Activated naive CD4-positive, alpha-beta T cell treated with anti-CD3 and anti-CD28 coated beads, Interleukin-2, amount 50 U/mL, for 24 hours (primary cell): ENCODE data around the gene TMEM86A.
"Not testable (repeated sequence)": the region's sequence is repeated elsewhere in the genome, so short reads cannot be mapped to it uniquely, and the experiment has no call there.

Experiments used
- H3K27ac Mint-ChIP-seq: one replicate; pipeline ENCODE4 v1.8.0; 2021; ENCODE audit warnings: mild to moderate bottlenecking, mixed read lengths
- H3K27me3 Mint-ChIP-seq: one replicate; pipeline ENCODE4 v1.8.0; 2021; ENCODE audit warnings: mixed read lengths
- H3K36me3 Mint-ChIP-seq: one replicate; pipeline ENCODE4 v1.8.0; 2021; ENCODE audit warnings: mixed read lengths
- H3K4me1 Mint-ChIP-seq: one replicate; pipeline ENCODE4 v1.8.0; 2021; ENCODE audit warnings: mixed read lengths
- H3K4me3 Mint-ChIP-seq: one replicate; pipeline ENCODE4 v1.8.0; 2021; ENCODE audit warnings: mild to moderate bottlenecking, mixed read lengths
- H3K9me3 Mint-ChIP-seq: one replicate; pipeline ENCODE4 v1.8.0; 2021; ENCODE audit warnings: mixed read lengths

Gene TMEM86A

DNA sequence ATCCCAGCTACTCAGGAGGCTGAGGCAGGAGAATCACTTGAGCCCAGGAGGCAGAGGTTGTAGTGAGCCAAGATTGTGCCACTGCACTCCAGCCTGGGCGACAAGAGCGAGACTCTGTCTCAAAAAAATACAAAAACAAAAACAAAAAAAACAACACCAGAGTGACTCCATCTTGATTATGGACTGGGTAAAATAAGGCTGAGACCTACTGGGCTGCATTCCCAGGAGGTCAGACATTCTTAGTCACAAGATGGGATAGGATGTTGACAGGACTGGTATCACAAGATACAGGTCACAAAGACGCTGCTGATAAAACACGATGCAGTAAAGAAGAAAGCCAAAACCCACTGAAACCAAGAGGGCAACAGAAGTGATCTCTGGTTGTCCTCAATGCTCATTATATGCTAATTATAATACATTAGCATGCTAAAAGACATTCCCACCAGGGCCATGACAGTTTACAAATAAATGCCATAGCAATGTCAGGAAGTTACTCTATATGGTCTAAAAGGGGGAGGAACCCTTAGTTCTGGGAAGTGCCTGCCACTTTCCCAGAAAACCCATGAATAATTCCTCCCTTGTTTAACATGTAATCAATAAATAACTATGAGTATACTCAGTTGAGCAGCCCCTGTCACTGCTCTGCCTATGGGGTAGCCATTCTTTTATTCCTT, 7.0 kb upstream of the TMEM86A start:
- not testable (repeated sequence) for H3K36me3 Mint-ChIP-seq, H3K4me3 Mint-ChIP-seq, H3K4me1 Mint-ChIP-seq, H3K27ac Mint-ChIP-seq, H3K27me3 Mint-ChIP-seq, H3K9me3 Mint-ChIP-seq

DNA sequence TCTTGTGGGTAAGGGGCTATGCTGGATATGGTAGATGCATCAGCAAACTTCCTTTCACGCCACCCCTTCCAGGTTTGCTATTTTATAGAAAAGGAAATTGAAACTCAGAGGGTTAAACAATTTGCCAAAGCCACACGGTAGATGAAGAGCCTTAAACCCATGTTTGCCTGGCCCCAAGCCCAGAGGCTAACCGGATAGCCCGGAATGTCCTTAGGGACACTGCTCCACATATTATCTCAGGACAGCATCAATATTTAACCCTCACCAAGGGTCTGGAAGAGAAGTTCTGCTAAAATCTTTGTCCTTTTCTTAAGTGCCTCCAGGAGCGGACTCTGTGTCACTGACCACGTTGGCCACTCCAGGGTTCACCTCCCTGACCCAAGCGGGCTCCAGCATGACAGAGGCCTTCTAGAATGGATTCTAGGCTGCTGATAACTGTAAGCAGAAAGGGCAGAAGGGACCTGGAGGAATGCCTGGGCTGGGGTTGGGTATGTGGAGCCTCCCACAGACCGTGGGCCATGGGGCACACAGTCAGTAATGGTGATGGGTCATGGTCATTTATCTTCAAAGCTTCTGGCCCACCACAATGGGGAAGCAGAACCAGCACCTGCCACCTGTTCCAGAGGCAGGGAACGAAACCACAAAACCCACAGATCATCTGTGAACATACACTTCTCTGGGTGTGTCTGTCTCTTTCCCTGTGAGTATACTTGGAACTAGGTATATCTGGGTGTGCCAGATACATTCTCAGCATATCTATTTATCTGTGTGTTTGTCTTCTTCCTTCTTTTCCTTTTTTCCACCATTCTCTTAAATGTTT, 5.4 kb upstream of the TMEM86A start:
- H3K27ac Mint-ChIP-seq: no peak overlapping the region
- H3K4me1 Mint-ChIP-seq: peaks cover 6% of the 10 kb centered on the region
- H3K4me3 Mint-ChIP-seq: no peak overlapping the region
- no peaks in the 10 kb centered on the region for H3K36me3 Mint-ChIP-seq
- no peaks in the 10 kb centered on the region for H3K27me3 Mint-ChIP-seq
- H3K9me3 Mint-ChIP-seq: no peaks in the 10 kb centered on the region

GRCh38 chr11:18696638-18697225, 1.8 kb upstream of the TMEM86A start:
- Mint-ChIP-seq H3K36me3 (no peaks in the 10 kb centered on the region), H3K27me3 (no peaks in the 10 kb centered on the region), H3K4me3 (no peak overlapping the region), H3K9me3 (no peaks in the 10 kb centered on the region), H3K27ac (peak overlapping the region; percentile 20), H3K4me1 (peaks cover 19% of the 10 kb centered on the region)

DNA sequence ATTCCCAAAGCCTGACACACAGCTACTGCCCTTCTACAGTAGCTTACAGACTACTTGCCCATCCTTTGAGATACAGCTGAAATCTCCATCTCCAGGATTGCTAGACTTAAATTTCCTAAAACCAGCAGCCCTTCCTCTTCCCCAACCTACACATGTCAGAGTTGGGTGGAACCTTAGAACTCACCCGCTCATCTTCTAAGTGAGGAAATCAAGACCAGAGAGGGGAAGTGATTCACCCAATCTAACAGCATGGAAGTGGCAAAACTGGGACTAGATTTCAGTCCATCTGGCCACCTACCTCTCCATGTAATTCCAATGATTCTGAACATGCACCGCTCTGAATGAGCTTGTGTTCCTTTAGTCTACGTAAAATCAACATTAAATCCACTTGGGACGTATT, 1.0 kb upstream of the TMEM86A start:
- Mint-ChIP-seq H3K9me3 (no peaks in the 10 kb centered on the region), H3K27ac (no peak overlapping the region), H3K4me1 (peaks cover 19% of the 10 kb centered on the region), H3K36me3 (no peaks in the 10 kb centered on the region), H3K27me3 (no peaks in the 10 kb centered on the region), H3K4me3 (no peak overlapping the region)

DNA sequence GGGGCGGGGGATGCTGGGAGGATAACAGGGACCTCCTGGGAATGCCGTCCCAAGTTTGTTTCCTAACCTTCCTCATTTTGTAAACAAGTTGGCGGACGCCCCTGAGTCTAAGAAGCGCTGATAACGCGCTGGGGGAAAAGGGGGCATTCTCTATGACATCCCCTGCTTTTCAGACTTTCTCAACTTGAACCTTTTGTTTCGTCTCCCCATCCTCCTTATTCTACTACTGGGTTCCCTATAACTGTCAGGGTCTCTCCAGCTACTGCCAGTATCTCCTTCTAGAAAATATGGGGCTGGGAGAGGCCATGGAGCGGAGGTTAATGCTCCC, 654 bp downstream of the TMEM86A start:
- Mint-ChIP-seq H3K27ac (peak overlapping the region; percentile 35), H3K36me3 (no peaks in the 10 kb centered on the region), H3K9me3 (no peaks in the 10 kb centered on the region), H3K4me1 (peaks cover 19% of the 10 kb centered on the region), H3K27me3 (no peaks in the 10 kb centered on the region), H3K4me3 (peak overlapping the region; percentile 84)

GRCh38 chr11:18699848-18700261, 1.3 kb downstream of the TMEM86A start:
- H3K9me3 Mint-ChIP-seq: no peaks in the 10 kb centered on the region
- H3K27ac Mint-ChIP-seq: peak overlapping the region; percentile 67
- peak overlapping the region; percentile 84 for H3K4me3 Mint-ChIP-seq
- H3K36me3 Mint-ChIP-seq: no peaks in the 10 kb centered on the region
- H3K4me1 Mint-ChIP-seq: peaks cover 21% of the 10 kb centered on the region
- H3K27me3 Mint-ChIP-seq: no peaks in the 10 kb centered on the region

DNA sequence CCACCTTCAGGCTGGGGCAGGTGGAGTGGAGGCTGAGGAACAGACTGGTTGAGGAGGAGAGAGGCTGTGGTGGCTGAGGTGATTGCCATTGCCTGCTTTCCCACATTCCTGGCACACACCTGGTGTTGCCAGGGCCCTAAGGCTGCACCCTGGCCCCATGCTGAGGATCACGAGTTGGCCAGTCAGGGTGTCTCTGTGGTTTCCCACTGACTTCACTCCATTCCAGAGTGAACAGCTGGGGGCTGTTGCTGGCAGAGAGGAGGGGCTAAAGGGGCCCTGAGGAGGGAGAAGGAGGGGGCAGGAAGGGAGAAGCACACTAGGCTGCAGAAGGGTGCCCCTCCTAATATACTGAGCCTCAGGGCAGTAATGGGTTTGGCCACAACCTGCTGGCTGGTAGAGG, 1.8 kb downstream of the TMEM86A start:
- Mint-ChIP-seq H3K27me3 (no peaks in the 10 kb centered on the region), H3K9me3 (no peaks in the 10 kb centered on the region), H3K27ac (peak overlapping the region; percentile 67), H3K36me3 (no peaks in the 10 kb centered on the region), H3K4me1 (peaks cover 26% of the 10 kb centered on the region), H3K4me3 (peak overlapping the region; percentile 84)

DNA sequence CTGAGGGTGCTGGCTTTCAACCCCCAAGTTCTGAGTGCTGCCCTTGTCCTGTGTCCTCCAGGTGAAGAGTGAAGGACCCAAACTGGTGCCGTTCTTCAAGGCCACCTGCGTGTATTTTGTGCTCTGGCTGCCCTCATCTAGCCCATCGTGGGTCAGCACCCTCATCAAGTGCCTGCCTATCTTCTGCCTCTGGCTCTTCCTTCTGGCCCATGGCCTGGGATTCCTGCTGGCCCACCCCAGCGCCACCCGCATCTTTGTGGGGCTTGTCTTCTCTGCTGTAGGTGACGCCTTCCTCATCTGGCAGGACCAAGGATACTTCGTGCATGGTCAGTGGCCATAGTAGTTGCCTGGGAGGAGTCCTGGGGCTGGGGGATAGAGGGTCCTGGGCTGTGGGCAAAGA, 2.3 kb downstream of the TMEM86A start:
- no peaks in the 10 kb centered on the region for H3K9me3 Mint-ChIP-seq
- no peaks in the 10 kb centered on the region for H3K36me3 Mint-ChIP-seq
- H3K4me3 Mint-ChIP-seq: no peak overlapping the region
- H3K27me3 Mint-ChIP-seq: no peaks in the 10 kb centered on the region
- H3K27ac Mint-ChIP-seq: no peak overlapping the region
- H3K4me1 Mint-ChIP-seq: peaks cover 29% of the 10 kb centered on the region

DNA sequence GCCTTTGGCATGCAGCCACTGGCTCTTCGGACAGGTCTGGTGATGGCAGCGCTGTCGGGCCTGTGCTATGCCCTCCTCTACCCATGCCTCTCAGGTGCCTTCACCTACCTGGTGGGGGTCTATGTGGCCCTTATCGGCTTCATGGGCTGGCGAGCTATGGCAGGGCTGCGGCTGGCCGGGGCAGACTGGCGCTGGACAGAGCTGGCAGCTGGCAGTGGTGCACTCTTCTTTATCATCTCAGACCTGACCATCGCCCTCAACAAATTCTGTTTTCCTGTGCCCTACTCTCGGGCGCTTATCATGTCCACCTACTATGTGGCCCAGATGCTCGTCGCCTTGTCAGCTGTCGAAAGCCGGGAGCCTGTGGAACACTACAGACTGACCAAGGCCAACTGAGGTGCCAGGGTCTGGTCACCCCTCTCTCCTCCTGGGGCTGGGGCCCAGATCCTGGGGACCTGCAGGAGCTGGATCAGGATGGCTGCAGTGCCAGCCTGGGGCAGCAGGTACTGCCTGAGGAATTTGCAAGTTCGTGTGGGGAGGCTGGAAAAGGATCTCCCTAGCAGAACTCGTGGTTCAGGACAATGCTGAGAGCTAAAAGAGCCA, 3.1 kb downstream of the TMEM86A start:
- Mint-ChIP-seq H3K9me3 (no peaks in the 10 kb centered on the region), H3K27ac (no peak overlapping the region), H3K36me3 (no peaks in the 10 kb centered on the region), H3K4me3 (no peak overlapping the region), H3K27me3 (no peaks in the 10 kb centered on the region), H3K4me1 (peaks cover 35% of the 10 kb centered on the region)

GRCh38 chr11:18703001-18703763, 4.6 kb downstream of the TMEM86A start:
- Mint-ChIP-seq H3K4me1 (peaks cover 32% of the 10 kb centered on the region), H3K27me3 (no peaks in the 10 kb centered on the region), H3K27ac (no peak overlapping the region), H3K9me3 (no peaks in the 10 kb centered on the region), H3K4me3 (no peak overlapping the region), H3K36me3 (no peaks in the 10 kb centered on the region)

- H3K4me1 Mint-ChIP-seq: peaks cover 30% of the 10 kb centered on the region
- no peaks in the 10 kb centered on the region for H3K9me3 Mint-ChIP-seq
- peak overlapping the region; percentile 75 for H3K4me3 Mint-ChIP-seq
- H3K27ac Mint-ChIP-seq: no peak overlapping the region
- H3K27me3 Mint-ChIP-seq: no peaks in the 10 kb centered on the region
- H3K36me3 Mint-ChIP-seq: no peaks in the 10 kb centered on the region
These were observed 5.6 kb downstream of the TMEM86A start for GRCh38 chr11:18704045-18704645.

DNA sequence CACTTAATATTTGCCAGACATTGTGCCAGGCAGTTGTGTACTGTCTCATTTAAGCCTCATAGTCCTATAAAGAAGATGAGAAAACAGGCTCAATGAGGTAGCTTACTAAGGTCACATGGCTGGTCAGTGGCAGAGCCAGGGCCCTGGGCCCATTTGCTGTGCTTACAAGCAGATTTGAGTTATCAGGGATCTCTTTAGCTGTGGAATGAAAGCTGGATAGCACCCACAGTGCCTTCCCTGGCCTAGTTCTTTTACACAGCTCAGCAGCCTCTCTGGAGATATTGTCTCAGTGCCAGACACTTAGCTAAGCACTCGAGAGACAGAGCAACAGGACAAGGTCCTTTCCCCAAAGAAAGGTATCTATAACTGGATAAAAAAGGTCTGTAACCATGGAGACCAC, 6.1 kb downstream of the TMEM86A start:
- Mint-ChIP-seq H3K27me3 (no peaks in the 10 kb centered on the region), H3K27ac (no peak overlapping the region), H3K4me3 (peak overlapping the region; percentile 75), H3K9me3 (no peaks in the 10 kb centered on the region), H3K4me1 (peaks cover 24% of the 10 kb centered on the region), H3K36me3 (no peaks in the 10 kb centered on the region)

DNA sequence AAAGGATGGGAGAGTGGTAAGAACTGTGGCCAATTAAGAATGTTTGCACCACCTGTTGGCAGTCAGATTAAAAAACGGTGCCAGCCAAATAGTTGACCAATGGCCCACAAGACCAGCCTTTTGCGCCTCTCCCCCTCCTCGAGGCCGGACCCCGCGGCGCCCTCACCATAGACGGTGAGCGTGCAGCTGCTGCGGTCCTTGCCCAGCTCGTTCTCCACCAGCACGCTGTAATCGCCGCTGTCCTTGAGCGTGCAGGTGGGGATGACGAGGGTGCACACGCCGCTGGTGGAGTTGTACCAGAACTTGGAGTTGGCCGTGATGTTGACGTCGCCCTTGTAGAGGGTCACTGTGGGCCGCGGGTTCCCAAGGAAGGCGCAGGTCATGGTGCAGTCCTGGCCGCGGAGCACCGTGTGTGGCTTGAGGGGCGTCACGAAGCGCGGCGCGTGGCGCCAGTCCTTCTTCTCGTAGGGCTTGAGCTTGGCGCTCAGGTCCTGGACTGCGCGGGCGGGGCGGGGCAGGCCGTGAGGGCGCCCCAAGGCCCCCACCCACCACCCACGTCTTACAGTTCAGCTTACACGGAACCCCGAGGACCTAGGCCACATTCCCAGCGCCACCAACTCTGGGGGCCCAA, 7.2 kb downstream of the TMEM86A start:
- H3K4me1 Mint-ChIP-seq: peaks cover 19% of the 10 kb centered on the region
- no peaks in the 10 kb centered on the region for H3K36me3 Mint-ChIP-seq
- H3K27me3 Mint-ChIP-seq: no peaks in the 10 kb centered on the region
- H3K4me3 Mint-ChIP-seq: peak overlapping the region; percentile 75
- no peaks in the 10 kb centered on the region for H3K9me3 Mint-ChIP-seq
- peak overlapping the region; percentile 38 for H3K27ac Mint-ChIP-seq

DNA sequence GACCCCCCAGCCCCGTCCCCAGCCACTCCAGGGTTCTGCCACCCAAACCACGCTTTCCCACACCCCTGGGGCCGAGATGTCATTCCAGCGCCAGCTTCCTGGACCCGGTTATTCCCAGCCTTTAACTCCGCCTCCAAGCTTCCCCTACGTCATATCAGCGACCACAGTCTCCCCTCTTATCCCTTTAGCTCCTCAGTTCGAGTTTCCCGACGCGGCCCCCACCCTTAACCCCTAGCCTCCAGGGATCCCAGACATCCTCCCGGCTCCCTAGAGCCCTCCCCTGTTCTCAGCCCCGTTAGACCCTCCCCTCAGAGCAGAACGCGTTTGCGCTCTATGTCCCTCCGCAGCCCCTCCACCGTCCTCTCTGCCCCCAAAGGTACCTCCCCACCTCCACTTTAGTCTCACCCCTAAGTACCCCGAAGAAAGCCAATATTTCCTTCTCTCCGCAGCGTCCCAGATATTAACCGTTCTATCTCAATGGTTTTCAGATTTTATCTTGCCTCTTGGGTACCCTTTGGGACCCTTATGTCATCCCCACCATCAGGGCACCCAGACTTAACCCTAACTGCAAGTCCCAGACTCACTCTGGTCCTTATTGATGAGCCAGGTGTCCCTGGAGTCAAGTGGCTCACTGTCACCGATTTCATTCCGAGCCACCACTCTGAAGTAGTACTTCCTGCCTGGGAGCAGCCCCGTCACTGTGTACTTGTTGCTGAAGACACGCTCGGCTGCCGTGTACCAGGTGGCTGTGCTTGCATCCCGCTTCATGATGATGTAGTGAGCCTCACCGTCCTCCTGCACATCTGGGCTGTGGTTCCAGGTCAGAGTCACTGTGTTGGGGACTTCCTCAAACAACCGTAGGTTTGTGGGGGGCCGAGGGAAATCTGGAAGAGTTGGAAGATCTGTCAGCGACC, 8.0 kb downstream of the TMEM86A start:
- Mint-ChIP-seq H3K27ac (peak overlapping the region; percentile 74), H3K36me3 (no peaks in the 10 kb centered on the region), H3K4me3 (peak overlapping the region; percentile 93), H3K4me1 (peaks cover 19% of the 10 kb centered on the region), H3K27me3 (no peaks in the 10 kb centered on the region), H3K9me3 (no peaks in the 10 kb centered on the region)
